Stimulated activated memory B cell treated with anti-CD40 and anti-IgM and Interleukin-4, amounts not matched to agents 10 μg/mL and 1 μg/mL and 100 μg/mL, for 72 hours (primary cell): ENCODE data around the gene INIP.
"Not testable (repeated sequence)": the region's sequence is repeated elsewhere in the genome, so short reads cannot be mapped to it uniquely, and the experiment has no call there.

Experiments used
- ATAC-seq: fragments of 150-1000 bp; cut with Tn5 transposase; 2 replicates; pipeline ENCODE4 v1.10.0; 2021
- H3K27ac Mint-ChIP-seq: one replicate; pipeline ENCODE4 v1.8.0; 2022; ENCODE audit warnings: mild to moderate bottlenecking, mixed read lengths
- H3K27me3 Mint-ChIP-seq: one replicate; pipeline ENCODE4 v1.8.0; 2022; ENCODE audit warnings: mixed read lengths
- H3K36me3 Mint-ChIP-seq: one replicate; pipeline ENCODE4 v1.8.0; 2022; ENCODE audit warnings: mixed read lengths
- H3K4me1 Mint-ChIP-seq: one replicate; pipeline ENCODE4 v1.8.0; 2022; ENCODE audit warnings: mixed read lengths
- H3K4me3 Mint-ChIP-seq: one replicate; pipeline ENCODE4 v1.8.0; 2022; ENCODE audit warnings: mild to moderate bottlenecking, moderate library complexity, mixed read lengths
- H3K9me3 Mint-ChIP-seq: one replicate; pipeline ENCODE4 v1.8.0; 2022; ENCODE audit warnings: mixed read lengths

The INIP gene

DNA sequence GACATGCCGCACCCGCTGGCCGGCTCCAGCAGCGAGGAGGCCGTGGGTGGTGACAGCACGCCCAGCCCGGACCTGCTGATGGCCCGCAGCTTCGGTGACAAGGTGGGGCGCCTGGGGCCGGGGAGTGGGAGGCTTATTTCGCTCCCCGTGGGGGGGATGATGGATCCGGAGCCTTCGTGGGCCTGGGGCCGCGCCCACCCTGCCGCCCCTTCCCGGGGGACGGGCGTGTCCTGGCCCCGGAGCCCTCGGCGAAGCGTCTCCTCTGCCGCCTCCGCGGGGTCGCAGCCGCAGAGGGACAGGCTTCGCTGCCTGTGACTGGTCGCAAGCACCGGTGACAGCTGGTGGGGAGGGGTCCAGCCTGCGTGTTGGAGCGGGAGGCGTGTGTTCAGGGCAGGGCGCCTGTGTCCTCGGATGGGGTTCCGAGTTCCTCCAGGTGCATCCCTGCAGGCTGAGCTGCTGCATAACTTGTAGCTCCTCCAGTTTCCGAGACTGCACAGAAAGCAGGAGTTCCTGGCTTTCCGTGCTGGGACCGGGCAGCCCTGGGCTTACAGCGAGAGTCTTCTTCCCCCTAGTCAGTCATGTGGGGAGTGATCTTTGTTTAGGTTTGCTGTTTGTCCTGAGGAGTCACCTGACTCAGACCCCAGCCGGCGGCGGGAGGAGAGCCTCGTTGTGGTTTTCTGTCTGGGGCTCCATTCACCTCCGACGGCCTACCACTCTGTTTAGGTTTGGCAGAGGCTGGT is 33.3 kb upstream of the INIP start:
- H3K9me3 Mint-ChIP-seq, result no peaks in the 10 kb centered on the region
- peaks cover 43% of the 10 kb centered on the region for H3K4me1 Mint-ChIP-seq
- H3K27ac Mint-ChIP-seq, result peak overlapping the region; percentile 64
- no peaks in the 10 kb centered on the region for H3K27me3 Mint-ChIP-seq
- H3K36me3 Mint-ChIP-seq, result no peaks in the 10 kb centered on the region
- peak overlapping the region; percentile 83 for H3K4me3 Mint-ChIP-seq
- ATAC-seq, result peak; percentile 43

- no peaks in the 10 kb centered on the region for H3K27me3 Mint-ChIP-seq
- no peak for ATAC-seq
- H3K4me3 Mint-ChIP-seq, result peak overlapping the region; percentile 83
- no peaks in the 10 kb centered on the region for H3K36me3 Mint-ChIP-seq
- H3K4me1 Mint-ChIP-seq, result peaks cover 43% of the 10 kb centered on the region
- no peaks in the 10 kb centered on the region for H3K9me3 Mint-ChIP-seq
- H3K27ac Mint-ChIP-seq, result peak overlapping the region; percentile 88
Observed at GRCh38 chr9:112750764-112751055, 32.8 kb upstream of the INIP start.

DNA sequence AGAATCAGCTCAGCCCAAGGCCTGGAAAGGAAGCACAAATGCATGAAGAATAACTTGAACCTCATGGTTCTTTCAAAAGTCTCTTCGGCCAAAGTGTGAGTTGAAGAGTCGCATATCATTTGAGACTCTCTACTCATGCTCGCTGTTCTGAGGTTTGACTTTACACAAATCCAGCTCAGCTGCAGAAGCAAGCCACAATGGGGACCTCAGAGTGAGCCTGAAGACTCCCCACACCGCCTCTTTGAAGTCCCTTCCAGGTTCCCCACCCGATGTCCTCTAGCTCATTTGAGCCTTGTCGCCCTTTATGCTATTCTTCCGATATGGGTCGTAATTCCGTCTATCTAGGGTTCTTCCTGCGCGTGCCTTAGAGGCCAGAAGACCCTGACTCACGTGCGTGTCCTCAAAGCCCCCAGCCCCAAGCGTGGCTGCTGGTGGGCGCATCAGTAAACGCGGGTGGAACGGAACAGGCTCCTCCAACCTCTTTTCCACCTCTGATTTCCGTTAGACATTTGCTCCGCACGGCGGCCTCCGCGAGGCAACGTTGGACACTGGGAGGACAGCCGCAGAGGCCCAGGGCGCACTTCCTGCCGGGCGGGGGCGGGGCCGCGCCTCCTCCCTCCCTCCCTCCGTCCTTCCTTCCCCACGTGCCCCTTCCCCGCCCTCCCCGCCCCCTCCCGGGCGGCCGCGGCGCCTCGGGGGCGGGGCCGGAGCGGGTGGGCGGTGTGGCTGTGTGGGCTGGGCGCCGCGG is 32.3 kb upstream of the INIP start, which contains the start of gene SNX30:
TSS of gene SNX30 (plus strand) at position 745 of the 748 bp plus-strand sequence. CDS start 242 bp downstream, outside the sequence.
- Mint-ChIP-seq H3K9me3 (no peaks in the 10 kb centered on the region), H3K27me3 (no peaks in the 10 kb centered on the region), H3K4me3 (peak within 1 kb of the TSS; percentile 88), H3K4me1 (peaks cover 41% of the 10 kb centered on the region), H3K36me3 (no peaks in the 10 kb centered on the region), H3K27ac (peak within 1 kb of the TSS; percentile 88)
- peak; percentile 94 for ATAC-seq

- Mint-ChIP-seq H3K9me3 (no peaks in the 10 kb centered on the region), H3K4me1 (peaks cover 47% of the 10 kb centered on the region), H3K36me3 (no peaks in the 10 kb centered on the region)
Observed at GRCh38 chr9:112747094-112747493, 29.2 kb upstream of the INIP start.

GRCh38 chr9:112744177-112744576 is 26.3 kb upstream of the INIP start:
- Mint-ChIP-seq H3K9me3 (no peaks in the 10 kb centered on the region), H3K36me3 (no peaks in the 10 kb centered on the region), H3K27me3 (peaks cover 16% of the 10 kb centered on the region), H3K4me1 (peaks cover 34% of the 10 kb centered on the region), H3K4me3 (no peak overlapping the region), H3K27ac (no peak overlapping the region)
- no peak for ATAC-seq

More at GRCh38 chr9:112747094-112747493, 29.2 kb upstream of the INIP start:
- no peak overlapping the region for H3K4me3 Mint-ChIP-seq
- no peak overlapping the region for H3K27ac Mint-ChIP-seq
- ATAC-seq, result no peak
- H3K27me3 Mint-ChIP-seq, result no peaks in the 10 kb centered on the region

- Mint-ChIP-seq H3K36me3 (no peaks in the 10 kb centered on the region), H3K4me3 (no peak overlapping the region), H3K4me1 (peaks cover 30% of the 10 kb centered on the region), H3K9me3 (no peaks in the 10 kb centered on the region), H3K27me3 (peaks cover 21% of the 10 kb centered on the region), H3K27ac (no peak overlapping the region)
- ATAC-seq, result peak; percentile 70
Observed at GRCh38 chr9:112743216-112743836, 25.4 kb upstream of the INIP start.

GRCh38 chr9:112734892-112735291 is 17.0 kb upstream of the INIP start:
- Mint-ChIP-seq H3K27ac (no peak overlapping the region), H3K4me1 (peaks cover 6% of the 10 kb centered on the region), H3K9me3 (no peaks in the 10 kb centered on the region), H3K27me3 (peaks cover 23% of the 10 kb centered on the region), H3K36me3 (no peaks in the 10 kb centered on the region), H3K4me3 (no peak overlapping the region)
- ATAC-seq, result no peak

- Mint-ChIP-seq H3K27ac (no peak overlapping the region), H3K27me3 (no peaks in the 10 kb centered on the region), H3K4me3 (no peak overlapping the region), H3K36me3 (no peaks in the 10 kb centered on the region), H3K9me3 (no peaks in the 10 kb centered on the region), H3K4me1 (peaks cover 6% of the 10 kb centered on the region)
- no peak for ATAC-seq
Observed at GRCh38 chr9:112731971-112732370, 14.1 kb upstream of the INIP start.

DNA sequence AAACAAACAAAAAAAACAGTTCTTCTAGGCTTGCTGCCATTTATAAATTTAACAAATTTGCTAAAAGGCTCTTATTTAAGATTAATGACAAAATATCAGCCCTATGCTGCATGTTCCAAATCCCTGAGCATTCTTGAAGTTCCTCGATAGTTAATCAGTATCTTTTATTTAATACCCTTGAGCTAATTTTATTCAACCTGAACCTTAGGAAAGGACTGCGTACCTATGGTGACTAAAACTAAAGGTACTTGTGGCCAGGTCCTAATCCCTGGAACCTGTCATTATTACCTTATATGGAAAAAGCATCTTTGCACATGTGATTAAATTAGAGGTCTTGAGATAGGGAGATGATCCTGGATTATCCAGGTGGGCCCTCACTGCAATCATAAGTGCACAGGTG is 10.5 kb upstream of the INIP start:
- no peak overlapping the region for H3K27ac Mint-ChIP-seq
- H3K27me3 Mint-ChIP-seq, result no peaks in the 10 kb centered on the region
- no peaks in the 10 kb centered on the region for H3K9me3 Mint-ChIP-seq
- ATAC-seq, result no peak
- no peak overlapping the region for H3K4me3 Mint-ChIP-seq
- H3K4me1 Mint-ChIP-seq, result peaks cover 21% of the 10 kb centered on the region
- no peaks in the 10 kb centered on the region for H3K36me3 Mint-ChIP-seq

GRCh38 chr9:112726428-112726827 is 8.5 kb upstream of the INIP start:
- Mint-ChIP-seq H3K4me3 (no peak overlapping the region), H3K9me3 (no peaks in the 10 kb centered on the region), H3K27me3 (no peaks in the 10 kb centered on the region), H3K27ac (peak overlapping the region; percentile 64), H3K36me3 (no peaks in the 10 kb centered on the region), H3K4me1 (peaks cover 21% of the 10 kb centered on the region)
- peak; percentile 76 for ATAC-seq

DNA sequence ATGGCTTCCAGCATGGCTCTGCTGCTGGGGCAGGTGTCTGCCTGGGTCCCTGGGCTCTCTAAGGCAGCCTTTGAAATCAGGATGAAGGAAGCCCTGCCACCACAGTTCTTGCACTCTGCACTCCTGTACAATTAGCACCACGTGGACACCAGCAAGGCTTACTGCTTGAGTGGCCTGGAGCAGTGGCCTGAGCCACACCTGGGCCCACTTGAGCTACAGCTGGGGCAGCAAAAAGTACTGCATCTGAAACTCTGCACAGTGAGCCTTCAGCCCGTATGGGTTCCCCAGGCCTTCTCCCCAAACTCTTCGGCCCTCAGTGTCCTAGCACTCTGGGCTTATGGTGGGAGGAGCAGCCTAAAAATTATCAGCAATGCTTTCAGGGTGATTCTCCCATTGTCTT is 8.0 kb upstream of the INIP start:
- no peaks in the 10 kb centered on the region for H3K27me3 Mint-ChIP-seq
- H3K36me3 Mint-ChIP-seq, result no peaks in the 10 kb centered on the region
- H3K9me3 Mint-ChIP-seq, result no peaks in the 10 kb centered on the region
- H3K27ac Mint-ChIP-seq, result peak overlapping the region; percentile 64
- no peak for ATAC-seq
- H3K4me1 Mint-ChIP-seq, result peaks cover 21% of the 10 kb centered on the region
- no peak overlapping the region for H3K4me3 Mint-ChIP-seq

GRCh38 chr9:112722749-112723148 is 4.8 kb upstream of the INIP start:
- not testable (repeated sequence) for H3K27me3 Mint-ChIP-seq, H3K9me3 Mint-ChIP-seq, H3K4me3 Mint-ChIP-seq, ATAC-seq, H3K27ac Mint-ChIP-seq, H3K36me3 Mint-ChIP-seq
- peaks cover 21% of the 10 kb centered on the region for H3K4me1 Mint-ChIP-seq

DNA sequence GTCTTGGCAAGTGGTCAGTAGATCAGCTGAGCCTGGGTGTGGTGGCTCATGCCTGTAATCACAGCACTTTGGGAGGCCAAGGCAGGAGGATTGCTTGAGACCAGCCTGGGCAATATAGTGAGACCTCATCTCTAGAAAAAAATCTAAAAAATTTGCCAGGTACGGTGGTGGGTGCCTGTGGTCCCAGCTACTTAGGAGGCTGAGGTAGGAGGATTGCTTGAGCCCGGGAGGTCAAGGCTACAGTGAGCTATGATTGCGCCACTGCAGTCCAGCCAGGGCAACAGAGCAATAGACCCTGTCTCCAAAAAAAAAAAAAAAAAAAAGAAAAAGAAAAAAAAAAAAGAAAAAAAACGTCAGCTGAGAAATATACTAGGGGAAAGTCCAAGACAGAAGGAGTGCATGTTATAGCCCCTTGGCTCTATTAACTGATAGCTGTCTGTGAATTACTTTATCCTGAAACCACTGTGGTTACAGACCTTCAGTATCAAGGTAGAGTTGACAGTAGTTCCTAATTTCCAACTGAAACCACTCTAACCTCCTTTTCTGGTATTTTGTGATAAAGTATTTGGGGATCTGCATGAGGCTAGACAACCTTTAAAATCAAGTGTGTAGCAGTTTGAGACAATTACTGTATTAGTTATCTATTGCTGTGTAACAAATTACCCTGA is 2.3 kb upstream of the INIP start:
- Mint-ChIP-seq H3K4me1 (peaks cover 6% of the 10 kb centered on the region), H3K36me3 (no peaks in the 10 kb centered on the region), H3K9me3 (no peaks in the 10 kb centered on the region), H3K27ac (no peak overlapping the region), H3K27me3 (no peaks in the 10 kb centered on the region), H3K4me3 (no peak overlapping the region)
- ATAC-seq, result no peak

- Mint-ChIP-seq H3K27me3 (no peaks in the 10 kb centered on the region), H3K9me3 (no peaks in the 10 kb centered on the region), H3K4me3 (no peak overlapping the region), H3K36me3 (no peaks in the 10 kb centered on the region), H3K27ac (no peak overlapping the region), H3K4me1 (peaks cover 6% of the 10 kb centered on the region)
- no peak for ATAC-seq
Observed at GRCh38 chr9:112719696-112720095, 1.8 kb upstream of the INIP start.

DNA sequence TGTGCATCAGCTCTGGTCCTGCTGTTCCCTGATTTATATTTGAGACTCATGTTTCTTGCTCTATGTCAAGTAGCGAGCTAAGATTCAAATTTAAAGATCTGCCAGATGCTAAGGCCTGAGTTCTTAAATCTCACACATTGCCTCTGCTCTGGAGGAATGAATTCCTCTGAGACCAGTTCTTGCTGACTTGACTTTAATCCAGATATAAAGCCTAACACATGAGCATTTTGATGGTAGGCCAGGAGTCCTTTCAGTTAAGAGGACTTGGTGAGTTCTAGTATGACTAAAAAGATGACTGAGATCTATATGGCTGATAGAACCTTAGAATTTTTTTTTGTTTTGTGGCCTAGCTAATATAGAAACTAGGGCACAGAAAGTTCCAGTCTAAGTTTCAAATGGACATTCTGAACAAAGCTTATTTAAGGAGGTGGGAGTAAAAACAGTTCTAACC is 1.3 kb upstream of the INIP start:
- Mint-ChIP-seq H3K27ac (no peak overlapping the region), H3K4me3 (no peak overlapping the region), H3K36me3 (peaks cover 2% of the 10 kb centered on the region), H3K27me3 (no peaks in the 10 kb centered on the region), H3K4me1 (peaks cover 8% of the 10 kb centered on the region), H3K9me3 (no peaks in the 10 kb centered on the region)
- no peak for ATAC-seq
